Vagina (tissue), 2 donors: Measurements from ENCODE around the gene GTSE1. TPM values are rescaled to one million over a fixed set of nuclear protein-coding genes. Genes with fewer than 3 reads are reported as not detected.

Source experiments
- DNase-seq, 2 donors: peaks; one replicate each; pipeline ENCODE4 v3.0.0-alpha.2; 2017; ENCODE audit errors: extremely low spot score in 2 of 2
- H3K27ac ChIP-seq: fragments of 200-600 bp; sonication (generic); one replicate; pipeline ENCODE4 v1.5.1; 2019
- H3K27me3 ChIP-seq: fragments of 200-600 bp; sonication (generic); one replicate; pipeline ENCODE4 v1.5.1; 2019
- H3K36me3 ChIP-seq, 2 donors: fragments of 200-600 bp; sonication (generic); one replicate each; pipeline ENCODE4 v1.5.1; 2017 to 2019
- H3K4me1 ChIP-seq: fragments of 200-600 bp; sonication (generic); one replicate; pipeline ENCODE4 v1.5.1; 2019
- H3K4me3 ChIP-seq, 2 donors: fragments of 200-600 bp; sonication (generic); 1 replicate in 1 of 2; 2 replicates in 1 of 2; pipeline ENCODE4 v1.5.1; 2016 to 2019
- H3K9me3 ChIP-seq: fragments of 200-600 bp; sonication (generic); one replicate; pipeline ENCODE4 v1.5.1; 2019
- POLR2A ChIP-seq, 2 donors: fragments of 450-650 bp; IDR thresholded peaks; one replicate each; pipeline ENCODE4 v1.6.1; 2017; ENCODE audit warnings: antibody characterized with exemption in 2 of 2, mild to moderate bottlenecking in 2 of 2, moderate library complexity in 2 of 2
- POLR2AphosphoS5 ChIP-seq, 2 donors: sonication (generic); formaldehyde crosslinking; IDR thresholded peaks; one replicate each; pipeline ENCODE4 v1.9.0; 2017; ENCODE audit warnings: antibody characterized with exemption in 2 of 2, mild to moderate bottlenecking in 2 of 2, low read depth in 1 of 2; ENCODE audit not compliant: insufficient read depth in 1 of 2
- intact Hi-C: fragments of 100-400 bp; cut with DNase I; formaldehyde crosslinking; loops from one replicate; pipeline ENCODE4 v1.15.1; 2023
- total RNA-seq: library from RNA; depleted of rRNA; stranded (reverse); fragments of >200 nt; gene quantifications from one replicate; pipeline ENCODE4 v1.2.3, GENCODE V29; 2016
- TF ChIP-seq, protein P1 (sequence below), 3 experiments: fragments of 450-650 bp in 2 of 3; fragments of 200-600 bp in 1 of 3; sonication (generic) in 1 of 3; IDR thresholded peaks; one replicate each; pipeline ENCODE4 v1.5.1; 2017 to 2019; ENCODE audit warnings: antibody characterized with exemption in 3 of 3, mild to moderate bottlenecking in 2 of 3, moderate library complexity in 2 of 3

GTSE1 gene
- total RNA-seq, 1 donor from 2014 or later: 2.2 TPM

DNA sequence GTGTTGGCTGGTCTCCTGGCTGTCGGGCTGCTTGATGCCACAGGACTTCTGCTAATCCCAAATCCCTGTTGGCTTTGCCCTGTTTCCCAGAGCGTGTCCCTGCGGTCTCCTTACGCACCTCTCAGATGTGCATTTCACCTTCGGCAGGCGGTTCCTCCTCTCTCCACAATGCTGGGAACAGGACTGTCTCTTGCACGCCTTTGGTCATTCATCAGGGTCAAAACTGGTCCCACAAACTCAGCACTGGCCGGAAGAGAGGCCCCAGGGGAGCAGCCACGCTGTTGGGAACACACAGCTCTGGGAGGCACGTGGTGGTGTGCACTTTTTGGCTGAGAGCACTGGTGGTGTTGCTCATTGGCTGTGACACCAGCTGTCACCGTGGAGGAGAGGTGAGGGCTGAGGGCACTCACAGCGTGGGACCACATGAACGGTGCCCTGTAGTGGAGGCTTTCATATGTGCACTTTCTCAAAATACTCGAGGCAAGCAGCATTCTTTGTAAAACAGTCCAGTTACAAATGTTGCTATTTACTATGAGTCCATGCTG lies 23.6 kb downstream of the GTSE1 start:
- H3K4me3 ChIP-seq: no peak overlapping the region
- no peaks in the 10 kb centered on the region for H3K36me3 ChIP-seq
- TF ChIP-seq, protein P1, sequence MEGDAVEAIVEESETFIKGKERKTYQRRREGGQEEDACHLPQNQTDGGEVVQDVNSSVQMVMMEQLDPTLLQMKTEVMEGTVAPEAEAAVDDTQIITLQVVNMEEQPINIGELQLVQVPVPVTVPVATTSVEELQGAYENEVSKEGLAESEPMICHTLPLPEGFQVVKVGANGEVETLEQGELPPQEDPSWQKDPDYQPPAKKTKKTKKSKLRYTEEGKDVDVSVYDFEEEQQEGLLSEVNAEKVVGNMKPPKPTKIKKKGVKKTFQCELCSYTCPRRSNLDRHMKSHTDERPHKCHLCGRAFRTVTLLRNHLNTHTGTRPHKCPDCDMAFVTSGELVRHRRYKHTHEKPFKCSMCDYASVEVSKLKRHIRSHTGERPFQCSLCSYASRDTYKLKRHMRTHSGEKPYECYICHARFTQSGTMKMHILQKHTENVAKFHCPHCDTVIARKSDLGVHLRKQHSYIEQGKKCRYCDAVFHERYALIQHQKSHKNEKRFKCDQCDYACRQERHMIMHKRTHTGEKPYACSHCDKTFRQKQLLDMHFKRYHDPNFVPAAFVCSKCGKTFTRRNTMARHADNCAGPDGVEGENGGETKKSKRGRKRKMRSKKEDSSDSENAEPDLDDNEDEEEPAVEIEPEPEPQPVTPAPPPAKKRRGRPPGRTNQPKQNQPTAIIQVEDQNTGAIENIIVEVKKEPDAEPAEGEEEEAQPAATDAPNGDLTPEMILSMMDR (IDR thresholded peaks at IDR 0.05): no peak
- TF ChIP-seq POLR2AphosphoS5 (IDR thresholded peaks at IDR 0.05; ENCODE audit: insufficient read depth in 1 of 2, low read depth in 1 of 2) (no peak), POLR2A (IDR thresholded peaks at IDR 0.05) (no peak)
- H3K27me3 ChIP-seq: no peaks in the 10 kb centered on the region
- no peak overlapping the region for H3K27ac ChIP-seq
- no peaks in the 10 kb centered on the region for H3K9me3 ChIP-seq
- intact Hi-C loops: no loop called here
- no peak for DNase-seq
- H3K4me1 ChIP-seq: no peaks in the 10 kb centered on the region

DNA sequence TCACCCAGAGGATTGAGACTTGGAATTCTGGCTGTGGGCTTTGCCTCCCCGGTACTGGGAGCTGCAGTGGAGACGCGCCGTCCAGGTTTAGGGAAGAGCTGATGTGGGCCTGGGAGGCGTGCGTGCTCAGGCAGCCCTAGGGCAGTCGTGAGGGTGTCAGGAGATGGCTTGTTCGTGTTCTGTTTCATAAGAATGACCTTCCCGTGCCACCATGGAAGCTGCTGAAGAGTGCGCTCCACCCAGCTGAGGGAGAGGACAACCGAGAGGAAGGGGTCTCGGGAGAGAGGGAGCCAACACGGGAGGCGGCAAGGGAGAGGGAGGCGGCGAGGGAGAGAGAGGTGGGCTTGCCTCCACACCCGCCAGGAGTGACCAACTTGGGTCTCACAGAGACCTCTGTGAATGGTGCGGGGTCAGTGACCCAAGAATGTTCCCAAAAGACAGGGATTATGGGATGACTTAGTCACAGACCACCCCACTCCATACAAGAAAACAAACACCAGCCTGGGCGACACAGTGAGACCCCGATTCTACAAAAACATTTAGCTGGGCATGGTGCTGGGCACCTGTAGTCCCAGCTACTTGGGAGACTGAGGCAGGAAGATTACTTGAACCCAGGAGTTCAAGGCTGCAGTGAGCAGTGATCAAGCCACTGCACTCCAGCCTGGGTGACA lies 24.2 kb downstream of the GTSE1 start:
- H3K36me3 ChIP-seq: no peaks in the 10 kb centered on the region
- no peak overlapping the region for H3K27ac ChIP-seq
- intact Hi-C loops: no loop called here
- H3K4me3 ChIP-seq: no peak overlapping the region
- H3K9me3 ChIP-seq: no peaks in the 10 kb centered on the region
- H3K4me1 ChIP-seq: no peaks in the 10 kb centered on the region
- TF ChIP-seq POLR2AphosphoS5 (IDR thresholded peaks at IDR 0.05; ENCODE audit: insufficient read depth in 1 of 2, low read depth in 1 of 2) (no peak), POLR2A (IDR thresholded peaks at IDR 0.05) (no peak)
- TF ChIP-seq, protein P1 (IDR thresholded peaks at IDR 0.05): no peak
- DNase-seq: no peak
- H3K27me3 ChIP-seq: no peaks in the 10 kb centered on the region

DNA sequence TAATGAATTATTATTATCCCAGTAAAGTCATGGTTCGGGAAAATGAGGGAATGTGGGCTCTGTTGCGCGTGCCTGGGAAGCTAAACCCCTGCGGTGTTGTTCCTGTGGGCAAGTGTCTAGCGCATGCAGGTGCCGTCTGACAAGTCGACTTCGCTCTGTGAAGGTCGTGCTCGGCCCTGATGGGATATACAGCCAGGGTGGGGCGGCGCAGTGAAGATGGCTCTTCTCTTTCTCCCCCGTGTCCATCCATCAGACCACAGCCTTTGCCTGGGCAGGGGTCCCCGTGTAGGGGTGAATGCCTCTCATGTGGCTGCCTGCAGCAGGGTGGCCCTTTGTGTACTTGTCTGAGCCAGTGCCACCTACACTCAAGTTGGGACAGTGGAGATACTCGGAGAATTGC lies 26.0 kb downstream of the GTSE1 start:
- Histone ChIP-seq H3K27ac (no peak overlapping the region), H3K4me1 (no peaks in the 10 kb centered on the region), H3K9me3 (no peaks in the 10 kb centered on the region), H3K36me3 (no peaks in the 10 kb centered on the region), H3K4me3 (no peak overlapping the region), H3K27me3 (no peaks in the 10 kb centered on the region)
- intact Hi-C loops: no loop called here
- TF ChIP-seq POLR2A (IDR thresholded peaks at IDR 0.05): no peak
- no peak for TF ChIP-seq POLR2AphosphoS5 (IDR thresholded peaks at IDR 0.05; ENCODE audit: insufficient read depth in 1 of 2, low read depth in 1 of 2)
- TF ChIP-seq, protein P1 (IDR thresholded peaks at IDR 0.05): no peak
- no peak for DNase-seq

DNA sequence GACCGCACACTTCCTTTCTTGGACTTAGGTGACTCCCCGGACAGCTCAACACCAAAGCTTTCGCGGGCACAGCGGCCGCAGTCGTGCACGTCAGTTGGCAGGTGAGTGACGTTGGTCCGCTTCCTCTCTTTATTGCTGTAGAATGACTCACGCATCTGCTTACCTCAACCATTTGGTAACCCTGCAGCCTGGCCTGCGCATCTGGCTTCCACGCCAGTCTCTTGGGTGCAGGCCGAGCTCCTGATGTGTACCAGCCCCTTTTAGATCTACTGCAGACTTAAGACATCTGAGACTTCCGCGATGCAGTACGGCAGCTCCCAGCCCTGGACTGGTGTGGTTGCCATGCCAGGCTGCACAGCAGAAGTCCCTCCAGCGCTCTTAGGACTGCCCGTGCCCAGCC lies 26.5 kb downstream of the GTSE1 start:
- TF ChIP-seq, protein P1 (IDR thresholded peaks at IDR 0.05): no peak
- TF ChIP-seq POLR2A (IDR thresholded peaks at IDR 0.05): no peak
- TF ChIP-seq POLR2AphosphoS5 (IDR thresholded peaks at IDR 0.05; ENCODE audit: insufficient read depth in 1 of 2, low read depth in 1 of 2): no peak
- Histone ChIP-seq H3K9me3 (no peaks in the 10 kb centered on the region), H3K36me3 (no peaks in the 10 kb centered on the region), H3K27ac (no peak overlapping the region), H3K4me1 (no peaks in the 10 kb centered on the region), H3K4me3 (no peak overlapping the region), H3K27me3 (no peaks in the 10 kb centered on the region)
- no peak for DNase-seq
- intact Hi-C loops: no loop called here

DNA sequence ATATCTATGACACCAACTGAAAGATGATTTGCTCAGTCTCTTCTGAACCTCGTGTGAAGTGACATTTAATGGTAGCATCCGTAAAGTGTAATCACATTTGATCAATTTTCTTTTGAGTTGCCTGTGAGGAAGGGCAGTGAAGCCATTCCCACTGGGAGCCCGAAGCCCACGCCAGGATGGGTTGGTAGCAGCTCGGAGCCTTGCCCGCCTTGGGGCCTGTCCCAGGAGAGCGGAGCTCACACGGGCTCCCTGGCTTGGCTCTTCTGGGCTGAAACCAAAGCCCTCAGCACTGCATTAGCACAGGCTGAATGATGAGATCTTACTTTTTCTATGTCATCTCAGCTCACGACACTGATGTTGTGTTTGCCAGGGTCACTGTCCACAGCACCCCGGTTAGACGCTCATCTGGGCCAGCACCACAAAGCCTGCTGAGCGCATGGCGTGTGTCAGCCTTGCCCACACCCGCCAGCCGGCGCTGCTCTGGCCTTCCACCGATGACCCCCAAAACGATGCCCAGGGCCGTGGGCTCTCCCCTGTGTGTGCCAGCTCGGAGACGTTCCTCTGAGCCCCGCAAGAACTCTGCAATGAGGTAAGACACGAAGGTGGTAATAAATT lies 29.5 kb downstream of the GTSE1 start:
- Histone ChIP-seq H3K4me1 (no peaks in the 10 kb centered on the region), H3K4me3 (no peak overlapping the region), H3K36me3 (no peaks in the 10 kb centered on the region), H3K27ac (no peak overlapping the region), H3K9me3 (no peaks in the 10 kb centered on the region), H3K27me3 (no peaks in the 10 kb centered on the region)
- TF ChIP-seq POLR2A (IDR thresholded peaks at IDR 0.05) (no peak), POLR2AphosphoS5 (IDR thresholded peaks at IDR 0.05; ENCODE audit: insufficient read depth in 1 of 2, low read depth in 1 of 2) (no peak)
- TF ChIP-seq, protein P1 (IDR thresholded peaks at IDR 0.05): no peak
- intact Hi-C loops: no loop called here
- DNase-seq: no peak
